GM10248 (cell line): ENCODE data around the gene PCSK5.
"Not testable (repeated sequence)": the region's sequence is repeated elsewhere in the genome, so short reads cannot be mapped to it uniquely, and the experiment has no call there.

Experiments
- CTCF ChIA-PET: fragments of 300-600 bp; sonication (Branson Sonifier 250); formaldehyde crosslinking; extraction: SDS; loops from one replicate; lab custom pipeline; 2021; ENCODE audit warnings: antibody characterized with exemption; lab: Yijun Ruan, JAX
- POLR2A ChIA-PET: fragments of 350-650 bp; sonication (Branson Sonifier 250); formaldehyde crosslinking; extraction: SDS; loops from one replicate; lab custom pipeline; 2020; ENCODE audit warnings: antibody characterized with exemption; lab: Yijun Ruan, JAX
- DNase-seq: peaks from one replicate; pipeline ENCODE4 v3.0.0; 2012; ENCODE audit errors: extremely low spot score
- CTCF ChIP-seq: IDR thresholded peaks from 2 replicates; pipeline ENCODE4 v1.5.1; 2012; ENCODE audit warnings: mild to moderate bottlenecking, low read depth; ENCODE audit errors: extremely low read depth, missing control alignments, control extremely low read depth

The PCSK5 gene

DNA sequence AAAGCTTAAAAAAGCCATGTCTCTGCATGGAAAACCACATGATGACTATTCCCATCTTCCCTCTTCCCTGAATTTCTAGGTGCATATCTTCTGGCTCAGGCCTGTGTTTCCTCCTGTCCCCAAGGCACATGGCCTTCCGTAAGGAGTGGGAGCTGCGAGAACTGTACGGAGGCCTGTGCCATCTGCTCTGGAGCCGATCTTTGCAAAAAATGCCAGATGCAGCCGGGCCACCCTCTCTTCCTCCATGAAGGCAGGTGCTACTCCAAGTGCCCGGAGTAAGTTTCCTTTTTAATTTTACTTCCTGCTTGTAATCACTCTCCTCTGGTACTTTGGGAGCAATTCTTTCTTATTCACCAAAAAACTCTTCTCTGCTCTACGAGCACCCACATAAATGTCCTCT, 420.1 kb downstream of the PCSK5 start:
- DNase-seq = no peak
- TF ChIP-seq CTCF = no peak
- POLR2A ChIA-PET = no interaction called here
- CTCF ChIA-PET = no interaction called here

DNA sequence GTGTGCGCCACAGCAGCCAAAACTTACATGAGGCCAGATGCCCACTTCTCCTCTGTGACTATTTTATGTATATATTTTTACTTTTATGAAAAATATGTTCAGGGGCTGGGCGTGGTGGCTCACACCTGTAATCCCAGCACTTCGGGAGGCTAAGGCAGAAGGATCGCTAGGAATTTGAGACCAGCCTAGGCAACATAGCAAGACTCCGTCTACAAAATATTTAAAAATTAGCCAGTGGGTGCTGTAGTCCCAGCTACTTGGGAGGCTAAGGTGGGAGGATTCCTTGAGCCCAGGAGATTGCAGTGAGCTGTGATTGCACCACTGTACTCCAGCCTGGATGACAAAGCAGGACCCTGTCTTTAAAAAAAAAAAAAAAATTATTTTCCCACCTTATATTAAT, 420.5 kb downstream of the PCSK5 start:
- TF ChIP-seq CTCF = no peak
- CTCF ChIA-PET = no interaction called here

DNA sequence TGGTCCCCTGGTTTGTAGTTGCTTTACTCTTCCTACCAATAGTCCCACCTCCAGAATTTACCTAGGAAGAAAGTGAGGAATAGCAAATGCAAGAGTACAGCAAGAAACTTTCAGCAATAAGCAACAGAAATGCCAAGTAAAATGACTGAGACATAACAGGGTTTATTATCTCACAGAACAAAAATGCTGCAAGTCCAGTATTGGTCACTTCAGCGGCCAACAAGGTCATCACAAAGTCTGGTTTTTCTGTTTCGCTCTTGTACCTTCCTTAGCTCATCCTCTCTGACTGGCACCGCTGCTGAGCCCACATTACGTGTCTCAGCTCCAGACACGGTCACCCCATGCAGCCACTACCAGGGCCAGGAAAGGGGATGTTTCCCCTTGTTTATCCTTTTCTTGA, 421.1 kb downstream of the PCSK5 start:
- CTCF ChIA-PET = no interaction called here
- POLR2A ChIA-PET = no interaction called here
- no peak for DNase-seq
- no peak for TF ChIP-seq CTCF

More for the DNA sequence above, 420.5 kb downstream of the PCSK5 start:
- POLR2A ChIA-PET = no interaction called here
- no peak for DNase-seq

DNA sequence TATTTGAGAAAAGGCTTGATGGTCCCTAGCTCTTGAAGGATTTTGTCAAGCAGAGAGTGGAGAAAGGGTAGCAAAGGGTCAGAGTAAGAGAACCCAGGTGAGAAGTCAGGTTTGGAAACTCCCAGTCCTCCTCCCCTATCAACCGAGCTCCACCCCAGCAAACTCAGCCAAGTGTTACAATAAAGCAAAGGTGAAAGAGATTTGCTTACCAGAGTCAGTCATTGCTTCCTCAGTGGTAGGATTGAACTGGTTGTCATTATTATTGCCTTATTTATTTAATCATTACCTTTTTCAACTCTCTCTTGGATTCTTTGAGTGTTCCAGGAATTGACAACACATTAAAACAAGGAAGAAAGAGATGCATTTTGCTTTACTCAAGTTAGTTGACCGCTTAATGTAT, 423.3 kb downstream of the PCSK5 start:
- no peak for DNase-seq
- CTCF ChIA-PET = interaction anchor here (1.2 to 1.4 kb wide), 2 partner anchors 8 to 11 kb away, joined by 4 read pairs; no protein-coding TSS in a partner anchor
- TF ChIP-seq CTCF = no peak
- POLR2A ChIA-PET = no interaction called here

DNA sequence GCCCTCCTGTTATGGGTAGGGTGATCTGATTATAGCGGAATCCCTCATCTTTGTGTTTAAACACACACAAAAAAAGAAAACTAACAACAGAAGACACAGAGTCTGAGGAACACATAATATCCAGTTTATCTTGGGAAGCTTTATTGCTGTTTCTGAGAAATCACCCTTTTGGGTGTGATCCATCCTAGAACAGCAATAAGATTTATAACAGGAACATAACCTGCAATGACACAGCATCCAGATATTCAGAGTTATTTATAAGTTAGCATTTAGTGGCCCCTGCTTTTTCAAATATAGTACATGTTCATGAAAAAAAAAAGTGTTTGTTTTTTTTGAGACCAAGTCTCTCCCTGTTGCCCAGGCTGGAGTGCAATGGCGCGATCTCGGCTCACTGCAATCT, 423.8 kb downstream of the PCSK5 start:
- ChIA-PET POLR2A (no interaction called here), CTCF (interaction anchor here (1.2 kb wide), 1 partner anchor 12 kb away, joined by 4 read pairs; no protein-coding TSS in a partner anchor)
- no peak for TF ChIP-seq CTCF
- no peak for DNase-seq

DNA sequence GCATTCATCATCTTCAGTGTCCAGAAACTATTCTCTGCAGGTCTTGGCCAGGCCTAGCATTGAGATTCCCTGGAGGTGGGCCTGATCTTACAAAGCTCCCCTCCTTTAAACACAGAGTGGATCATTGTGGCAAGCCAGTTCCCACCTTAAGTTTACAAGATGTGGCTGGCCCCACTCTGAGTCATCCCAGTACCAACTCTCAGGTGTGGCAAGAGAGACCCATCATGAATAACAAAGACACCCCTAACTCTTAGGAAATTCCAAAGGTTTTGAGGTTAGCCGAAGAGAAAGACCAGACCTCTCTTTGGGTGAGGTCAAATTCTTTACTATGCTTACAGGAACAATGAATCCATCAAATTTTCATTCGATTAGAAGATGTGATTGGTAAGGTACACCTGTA, 425.6 kb downstream of the PCSK5 start:
- ChIA-PET CTCF (interaction anchor here (1.4 kb wide), 1 partner anchor 14 kb away, joined by 6 read pairs; no protein-coding TSS in a partner anchor), POLR2A (no interaction called here)
- TF ChIP-seq CTCF = no peak
- DNase-seq = no peak

DNA sequence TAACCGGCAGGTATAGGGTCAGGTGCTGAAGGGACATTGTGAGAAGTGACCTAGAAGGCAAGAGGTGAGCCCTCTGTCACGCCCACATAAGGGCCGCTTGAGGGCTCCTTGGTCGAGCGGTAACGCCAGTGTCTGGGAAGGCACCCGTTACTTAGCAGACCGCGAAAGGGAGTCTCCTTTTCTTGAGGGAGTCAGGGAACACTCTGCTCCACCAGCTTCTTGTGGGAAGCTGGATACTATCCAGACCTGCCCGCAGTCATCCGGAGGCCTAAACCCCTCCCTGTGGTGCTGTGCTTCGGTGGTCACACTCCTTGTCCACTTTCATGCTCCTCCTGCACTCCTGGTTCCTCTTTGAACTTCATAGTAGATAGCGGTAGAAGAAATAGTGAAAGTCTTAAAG, 429.0 kb downstream of the PCSK5 start:
- DNase-seq, CTCF ChIA-PET, POLR2A ChIA-PET: not testable (repeated sequence)
